Stimulated activated CD4-positive, alpha-beta T cell treated with anti-CD3 and anti-CD28 coated beads, Interleukin-1b, Interleukin-23, amount 100 ng/mL, for 1 hour (primary cell): Measurements from ENCODE around the gene ACAT2.
"Not testable (repeated sequence)": the region's sequence is repeated elsewhere in the genome, so short reads cannot be mapped to it uniquely, and the experiment has no call there.

Experiments used
- DNase-seq, 2 donors: peaks; one replicate each; pipeline ENCODE4 v3.0.0-alpha.2; 2020; ENCODE audit warnings: low read depth in 2 of 2

ACAT2 gene

GRCh38 chr6:159761873-159762680, at the start of gene ACAT2:
Gene ACAT2 (plus strand): TSS chr6:159762045. CDS start chr6:159762088, 43 bp downstream.
- DNase-seq = peak; percentile 77 to 85

DNA sequence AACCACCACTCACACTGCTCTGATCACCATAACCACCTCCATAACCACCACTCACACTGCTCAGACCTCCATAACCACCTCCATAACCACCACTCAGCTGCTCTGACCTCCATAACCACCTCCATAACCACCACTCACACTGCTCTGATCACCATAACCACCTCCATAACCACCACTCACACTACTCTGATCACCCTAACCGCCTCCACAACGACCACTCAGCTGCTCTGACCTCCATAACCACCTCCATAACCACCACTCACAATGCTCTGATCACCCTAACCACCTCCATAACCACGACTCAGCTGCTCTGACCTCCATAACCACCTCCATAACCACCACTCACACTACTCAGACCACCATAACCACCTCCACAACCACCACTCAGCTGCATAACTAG, 49.5 kb upstream of the ACAT2 start:
- not testable (repeated sequence) for DNase-seq

- DNase-seq = no peak
These were observed 47.9 kb upstream of the ACAT2 start for GRCh38 chr6:159713984-159714383.

DNA sequence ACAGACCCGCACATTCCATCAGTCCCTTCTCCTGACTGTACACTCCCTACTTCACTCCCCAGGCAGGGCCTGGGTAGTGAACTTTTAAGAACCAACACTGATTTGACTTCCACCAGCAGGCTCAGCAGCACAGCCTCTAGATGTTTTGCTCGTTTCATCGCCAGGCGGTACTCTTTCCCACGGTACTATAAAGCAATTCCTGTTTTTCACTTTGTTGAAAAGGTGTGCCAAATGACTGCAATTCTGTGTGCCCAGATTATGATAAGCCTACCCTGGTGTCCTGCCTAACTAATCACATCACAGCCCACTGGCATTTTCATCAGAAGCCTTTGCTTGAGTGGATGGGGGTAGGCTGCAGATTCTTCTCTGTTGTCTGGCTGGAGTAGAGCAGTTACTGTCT, 47.4 kb upstream of the ACAT2 start:
- no peak for DNase-seq

DNA sequence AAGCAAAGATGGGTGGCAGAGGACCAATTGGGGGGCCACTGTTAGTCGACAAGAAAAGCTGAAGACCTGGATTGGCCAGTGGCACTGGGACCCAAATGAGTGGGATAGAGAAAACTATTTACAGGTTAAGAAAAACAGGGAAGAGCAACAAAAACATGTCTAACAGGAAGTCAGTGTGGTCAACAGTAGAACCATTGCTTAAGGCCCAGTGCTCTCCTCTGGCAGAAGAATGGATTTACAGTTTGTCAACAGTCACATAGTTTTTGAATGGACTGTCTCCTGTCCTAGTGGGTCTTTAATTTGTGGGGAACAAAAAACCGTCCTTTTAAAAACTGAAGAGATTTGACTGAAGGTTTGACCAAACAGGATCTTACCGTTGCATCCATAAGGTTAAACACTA, 46.7 kb upstream of the ACAT2 start:
- no peak for DNase-seq

DNA sequence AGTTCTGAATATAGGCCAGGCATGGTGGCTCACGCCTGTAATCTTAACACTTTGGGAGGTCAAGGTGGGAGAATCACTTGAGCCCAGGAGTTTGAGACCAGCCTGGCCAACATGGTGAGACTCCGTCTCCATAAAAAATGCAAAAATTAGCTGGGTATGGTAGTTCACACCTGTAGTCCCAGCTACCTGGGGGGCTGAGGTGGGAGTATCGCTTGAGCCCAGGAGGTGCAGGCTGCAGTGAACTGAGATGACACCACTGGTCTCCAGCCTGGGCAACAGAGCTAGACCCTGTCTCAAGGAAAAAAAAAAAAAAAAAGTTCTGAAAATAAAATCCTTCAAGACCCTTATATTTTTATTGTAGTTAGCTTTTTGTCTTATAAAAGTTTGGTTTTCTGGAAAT, 46.2 kb upstream of the ACAT2 start:
- no peak for DNase-seq

DNA sequence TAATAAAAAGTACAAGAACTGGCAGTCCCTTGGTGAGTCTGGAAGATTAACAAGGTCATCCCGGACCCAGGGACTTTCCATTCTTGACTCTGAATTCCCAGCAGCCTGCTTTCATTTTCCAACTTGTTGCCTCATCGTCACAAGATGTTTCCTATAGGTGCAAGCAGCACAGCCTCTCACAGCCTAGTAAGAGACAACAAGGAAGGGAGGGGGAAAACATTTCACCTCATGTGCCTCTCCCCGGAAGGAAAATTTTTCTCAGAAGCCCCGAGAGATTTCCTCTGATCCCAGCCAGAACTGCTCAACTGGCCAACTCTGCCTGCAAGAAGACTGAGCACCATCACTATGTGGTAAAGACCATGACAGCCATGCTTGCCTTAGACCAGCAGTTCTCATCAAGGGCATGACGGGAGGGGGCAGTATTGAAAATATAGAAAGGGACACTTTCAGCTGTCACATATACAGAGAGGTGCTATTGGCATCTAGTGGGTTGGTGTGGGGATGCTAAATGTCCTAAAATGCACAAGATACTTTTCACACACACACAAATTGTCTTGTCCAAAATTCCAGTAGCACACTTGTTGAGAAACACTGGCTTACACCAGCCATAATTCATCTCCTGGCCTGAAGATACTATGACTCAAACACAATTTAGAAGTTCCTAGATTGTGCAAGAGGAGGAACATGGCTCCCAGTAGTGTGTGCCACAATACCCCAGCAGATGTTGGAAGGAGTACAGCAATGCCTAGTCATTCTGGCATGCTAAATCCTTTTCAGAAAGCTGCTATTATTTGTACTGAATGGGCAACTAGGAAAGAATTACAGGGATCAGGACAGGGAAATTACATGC, 45.4 kb upstream of the ACAT2 start:
- no peak for DNase-seq

DNA sequence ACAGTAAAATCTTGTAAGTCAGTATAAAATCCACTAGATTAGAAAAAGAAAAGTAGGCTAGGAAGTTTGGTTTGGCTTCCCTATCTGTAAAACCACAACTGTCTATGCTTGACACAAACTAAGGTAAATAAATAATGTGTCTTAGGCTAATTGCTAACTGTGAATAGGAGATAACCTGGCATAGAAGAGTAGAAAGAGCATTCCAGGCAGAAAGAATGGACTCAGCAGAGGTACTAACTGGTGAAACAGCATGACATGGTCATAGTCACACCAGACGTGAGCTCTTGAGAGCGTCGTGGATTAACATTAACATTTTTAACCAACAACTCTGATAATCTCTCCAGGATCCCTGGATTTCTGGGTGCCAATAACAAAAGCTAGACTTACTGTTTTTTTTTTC, 43.2 kb upstream of the ACAT2 start:
- DNase-seq = no peak

GRCh38 chr6:159719287-159719686, 42.6 kb upstream of the ACAT2 start:
- no peak for DNase-seq

DNA sequence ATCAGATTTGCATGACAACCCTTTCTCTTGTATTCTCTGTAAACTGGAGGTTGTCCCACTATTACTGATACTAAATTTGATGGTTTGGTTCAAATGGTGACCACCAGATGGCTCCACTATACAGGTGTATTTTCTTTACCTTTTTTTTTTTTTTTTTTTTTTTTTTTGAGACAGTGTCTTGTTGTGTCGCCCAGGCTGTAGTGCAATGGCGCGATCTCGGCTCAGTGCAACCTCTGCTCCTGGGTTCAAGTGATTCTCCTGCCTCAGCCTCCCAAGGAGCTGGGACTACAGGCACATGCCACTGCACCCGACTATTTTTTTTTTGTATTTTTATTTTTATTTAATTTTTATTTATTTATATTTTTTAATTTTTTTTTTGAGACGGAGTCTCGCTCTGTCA, 41.1 kb upstream of the ACAT2 start:
- DNase-seq = no peak

DNA sequence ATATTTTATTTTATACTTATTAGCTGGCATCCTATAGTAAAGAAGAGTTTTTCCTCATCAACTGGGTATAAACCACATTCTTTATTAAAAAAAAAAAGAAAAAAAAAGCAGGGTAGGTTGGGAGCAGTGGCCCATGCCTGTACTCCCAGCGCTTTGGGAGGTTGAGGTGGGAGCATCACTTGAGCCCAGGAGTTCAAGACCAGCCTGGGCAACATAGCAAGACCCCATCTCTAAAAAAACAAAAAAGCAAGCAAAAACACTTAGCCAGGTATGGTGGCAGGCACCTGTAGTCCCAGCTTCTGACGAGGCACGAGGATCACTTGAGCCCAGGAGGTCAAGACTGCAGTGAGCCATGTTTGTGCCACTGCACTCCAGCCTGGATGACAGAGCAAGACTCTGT, 39.9 kb upstream of the ACAT2 start:
- not testable (repeated sequence) for DNase-seq

- no peak for DNase-seq
These were observed 39.2 kb upstream of the ACAT2 start for GRCh38 chr6:159722655-159723054.

DNA sequence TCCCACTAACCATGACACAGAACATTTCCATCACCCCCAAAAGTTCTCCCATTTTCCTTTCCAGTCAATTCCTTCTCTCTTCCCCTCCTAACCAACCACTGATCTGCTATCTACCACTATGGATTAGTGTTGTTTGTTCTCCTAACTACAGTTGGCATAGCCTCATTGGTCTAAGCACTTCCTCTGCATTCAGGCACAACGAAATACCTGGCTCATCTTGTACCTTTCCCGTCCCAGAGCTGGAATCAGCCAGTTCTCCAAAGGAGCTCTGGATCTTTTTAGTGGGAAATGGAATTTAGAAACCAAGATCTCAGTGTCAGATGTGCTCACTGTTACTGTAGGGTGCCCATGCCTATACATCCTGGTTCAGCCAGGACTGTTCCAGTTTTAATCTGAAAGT, 38.6 kb upstream of the ACAT2 start:
- no peak for DNase-seq

GRCh38 chr6:159724778-159725177, 37.1 kb upstream of the ACAT2 start:
- DNase-seq = no peak

GRCh38 chr6:159725208-159725607, 36.6 kb upstream of the ACAT2 start:
- DNase-seq = not testable (repeated sequence)

GRCh38 chr6:159726255-159726917, 35.5 kb upstream of the ACAT2 start:
- peak in 1 of 2 donors; percentile 5 for DNase-seq

- peak; percentile 89 to 94 for DNase-seq
These were observed 34.7 kb upstream of the ACAT2 start, which contains the start of gene WTAP for GRCh38 chr6:159726918-159727716. Gene WTAP (plus strand): TSS chr6:159727506. CDS start chr6:159736266, 8,760 bp downstream.

DNA sequence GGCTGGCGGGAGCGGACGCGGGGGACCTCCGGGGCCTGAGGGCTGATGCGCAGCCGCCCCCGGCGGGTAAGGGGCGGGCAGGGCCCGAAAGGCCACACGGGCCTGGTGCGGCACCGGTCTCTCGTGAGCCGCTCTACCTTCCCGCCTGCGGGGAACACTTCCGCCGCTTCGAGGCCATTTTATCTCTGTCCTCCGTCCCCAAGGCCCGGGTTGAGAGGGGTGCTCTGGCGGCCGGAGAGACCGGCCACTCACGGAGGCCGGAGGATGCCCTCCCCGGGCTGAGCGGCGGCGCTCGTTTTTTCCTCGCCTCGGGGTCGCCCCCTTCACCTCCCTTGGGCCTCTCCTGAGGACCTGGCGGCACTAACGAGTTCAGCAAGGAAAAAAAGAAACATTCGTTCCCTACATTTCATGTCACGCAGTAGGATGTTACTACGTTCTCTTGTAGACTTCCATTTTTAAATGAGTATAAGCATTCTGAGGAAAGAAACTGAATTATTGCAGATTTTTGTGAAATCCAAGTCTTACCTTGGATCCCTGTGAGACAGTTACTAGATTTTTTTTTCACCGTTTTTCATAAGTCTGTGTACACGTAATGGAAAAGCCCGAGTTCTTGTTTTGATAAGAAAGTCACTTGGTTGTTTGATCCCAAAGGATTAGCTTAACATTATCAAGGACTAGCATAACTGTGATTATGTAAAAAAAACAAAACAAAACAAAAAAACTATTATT, 34.0 kb upstream of the ACAT2 start:
- no peak for DNase-seq

DNA sequence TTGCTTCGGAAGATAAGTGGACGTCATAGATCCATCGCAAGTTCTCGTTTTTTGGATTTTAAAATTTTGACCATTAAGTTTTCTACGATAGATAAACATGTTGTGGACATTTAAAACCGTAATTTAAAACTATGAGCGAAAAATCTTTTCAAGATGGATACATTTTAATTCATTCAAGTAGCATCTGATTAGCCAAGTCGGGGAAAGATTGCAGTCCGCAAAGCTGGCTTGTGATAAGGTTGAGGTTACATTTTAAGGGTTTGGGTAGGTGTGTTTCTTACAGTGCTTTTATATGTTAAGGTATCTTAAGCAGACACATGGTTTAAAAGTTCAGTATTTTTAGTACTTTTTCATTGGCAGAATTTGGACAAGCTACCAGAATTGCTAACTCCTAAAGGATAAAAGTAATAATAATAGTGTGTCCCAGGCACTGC, 33.3 kb upstream of the ACAT2 start:
- DNase-seq = no peak

- no peak for DNase-seq
These were observed 32.1 kb upstream of the ACAT2 start for GRCh38 chr6:159729598-159730331.
